DOHH2 (cell line): ENCODE results near the gene MIGA2.

ENCODE experiments used
- H3F3A ChIP-seq: fragments of 200-600 bp; sonication (generic), shearing (Covaris generic); 2 replicates; pipeline ENCODE4 v1.6.0; 2016; ENCODE audit warnings: antibody characterized with exemption, mild to moderate bottlenecking; ENCODE audit not compliant: control insufficient read depth, insufficient read depth
- H3K27ac ChIP-seq: fragments of 200-600 bp; sonication (generic); 2 replicates; pipeline ENCODE4 v1.5.1; 2014; ENCODE audit warnings: low read depth, mild to moderate bottlenecking, low read length, moderate library complexity
- H3K27me3 ChIP-seq: fragments of 200-600 bp; sonication (generic); 2 replicates; pipeline ENCODE4 v1.6.1; 2014; ENCODE audit warnings: mild to moderate bottlenecking, low read length, mixed read lengths; ENCODE audit not compliant: control insufficient read depth
- H3K36me3 ChIP-seq: fragments of 200-600 bp; sonication (generic); 2 replicates; pipeline ENCODE4 v1.6.1; 2014; ENCODE audit warnings: mild to moderate bottlenecking, low read length, moderate library complexity, mixed read lengths; ENCODE audit not compliant: control insufficient read depth
- H3K4me1 ChIP-seq: fragments of 200-600 bp; sonication (generic); 2 replicates; pipeline ENCODE4 v1.6.1; 2014; ENCODE audit warnings: mild to moderate bottlenecking, low read length, mixed read lengths; ENCODE audit not compliant: control insufficient read depth
- H3K4me2 ChIP-seq: fragments of 200-600 bp; sonication (generic); 2 replicates; pipeline ENCODE4 v1.6.0; 2014; ENCODE audit warnings: mild to moderate bottlenecking, low read length, moderate library complexity
- H3K4me3 ChIP-seq: fragments of 200-600 bp; sonication (generic); 2 replicates; pipeline ENCODE4 v1.5.1; 2014; ENCODE audit warnings: mild to moderate bottlenecking, low read length, mixed read lengths
- H3K79me2 ChIP-seq: fragments of 200-600 bp; sonication (generic); 2 replicates; pipeline ENCODE4 v1.6.1; 2014; ENCODE audit warnings: mild to moderate bottlenecking, low read length, mixed read lengths; ENCODE audit not compliant: control insufficient read depth
- H3K9me2 ChIP-seq: fragments of 200-600 bp; sonication (generic); replicated peaks from 2 replicates; pipeline ENCODE4 v1.6.1; 2014; ENCODE audit warnings: mild to moderate bottlenecking, low read length, mixed read lengths; ENCODE audit not compliant: control insufficient read depth
- H3K9me3 ChIP-seq: fragments of 200-600 bp; sonication (generic); 2 replicates; pipeline ENCODE4 v1.6.1; 2014; ENCODE audit warnings: antibody characterized with exemption, low read length, mixed read lengths; ENCODE audit not compliant: control insufficient read depth, insufficient read depth
- H4K20me1 ChIP-seq: fragments of 200-600 bp; sonication (generic); 2 replicates; pipeline ENCODE4 v1.6.0; 2014; ENCODE audit warnings: low read depth, mild to moderate bottlenecking, antibody characterized with exemption, low read length, moderate library complexity; ENCODE audit not compliant: control insufficient read depth, insufficient read depth
- CTCF ChIP-seq: fragments of 200-600 bp; sonication (generic); IDR thresholded peaks from one replicate; pipeline ENCODE4 v1.5.1; 2014; ENCODE audit warnings: antibody characterized with exemption, mild to moderate bottlenecking, low read depth, low read length; ENCODE audit not compliant: poor library complexity, severe bottlenecking
- EZH2phosphoT487 ChIP-seq: fragments of 200-600 bp; sonication (generic); IDR thresholded peaks from 2 replicates; pipeline ENCODE4 v1.6.1; 2017; ENCODE audit warnings: borderline replicate concordance, mild to moderate bottlenecking, antibody characterized with exemption, low read length, moderate library complexity, mixed read lengths

The MIGA2 gene

GRCh38 chr9:129008469-129008965 is 27.9 kb upstream of the MIGA2 start:
- Histone ChIP-seq H3K36me3 (peaks cover 72% of the 10 kb centered on the region), H3K79me2 (no peaks in the 10 kb centered on the region), H3K27me3 (no peaks in the 10 kb centered on the region), H3F3A (peaks cover 13% of the 10 kb centered on the region), H4K20me1 (no peaks in the 10 kb centered on the region), H3K27ac (no peak overlapping the region), H3K4me2 (no peak overlapping the region), H3K4me3 (no peak overlapping the region), H3K9me2 (no peaks in the 10 kb centered on the region), H3K9me3 (no peaks in the 10 kb centered on the region), H3K4me1 (no peaks in the 10 kb centered on the region)
- TF ChIP-seq EZH2phosphoT487 (no peak), CTCF (no peak)

GRCh38 chr9:129008986-129009583 is 27.3 kb upstream of the MIGA2 start:
- no peaks in the 10 kb centered on the region for H3K9me2 ChIP-seq
- no peaks in the 10 kb centered on the region for H3K79me2 ChIP-seq
- H4K20me1 ChIP-seq: no peaks in the 10 kb centered on the region
- no peak overlapping the region for H3K4me2 ChIP-seq
- TF ChIP-seq CTCF (no peak), EZH2phosphoT487 (no peak)
- H3K4me3 ChIP-seq: no peak overlapping the region
- no peak overlapping the region for H3K27ac ChIP-seq
- H3K4me1 ChIP-seq: no peaks in the 10 kb centered on the region
- H3K27me3 ChIP-seq: no peaks in the 10 kb centered on the region
- H3K9me3 ChIP-seq: no peaks in the 10 kb centered on the region
- peaks cover 73% of the 10 kb centered on the region for H3K36me3 ChIP-seq
- peaks cover 13% of the 10 kb centered on the region for H3F3A ChIP-seq

GRCh38 chr9:129009584-129010141 is 26.8 kb upstream of the MIGA2 start:
- no peaks in the 10 kb centered on the region for H3K27me3 ChIP-seq
- H3K4me3 ChIP-seq: no peak overlapping the region
- no peak overlapping the region for H3K27ac ChIP-seq
- H3F3A ChIP-seq: peaks cover 13% of the 10 kb centered on the region
- H3K4me1 ChIP-seq: no peaks in the 10 kb centered on the region
- peaks cover 78% of the 10 kb centered on the region for H3K36me3 ChIP-seq
- H3K9me2 ChIP-seq: no peaks in the 10 kb centered on the region
- H3K9me3 ChIP-seq: no peaks in the 10 kb centered on the region
- H3K79me2 ChIP-seq: no peaks in the 10 kb centered on the region
- no peaks in the 10 kb centered on the region for H4K20me1 ChIP-seq
- H3K4me2 ChIP-seq: no peak overlapping the region
- TF ChIP-seq CTCF: no peak
- no peak for TF ChIP-seq EZH2phosphoT487
